A549 (cell line): ENCODE data around the gene AGAP3.

Experiments used
- CBX2 ChIP-seq: fragments of 200-600 bp; sonication (generic); IDR thresholded peaks from 2 replicates; pipeline ENCODE4 v1.6.1; 2016; ENCODE audit warnings: low read depth, mild to moderate bottlenecking, borderline replicate concordance
- CHD2 ChIP-seq: fragments of 150-350 bp; IDR thresholded peaks from 2 replicates; pipeline ENCODE4 v1.6.1; 2014; ENCODE audit warnings: low read length; ENCODE audit not compliant: partially characterized antibody
- CHD4 ChIP-seq: fragments of 200-600 bp; sonication (generic); IDR thresholded peaks from 2 replicates; pipeline ENCODE4 v1.6.1; 2016; ENCODE audit warnings: antibody characterized with exemption, mild to moderate bottlenecking, borderline replicate concordance
- EP300 ChIP-seq, 2 experiments: fragments of >200 bp; sonication (Bioruptor Twin); formaldehyde crosslinking; IDR thresholded peaks; 2 replicates in 1 of 2; 3 replicates in 1 of 2; pipeline ENCODE4 v1.6.1; 2016 to 2017
- KDM5A ChIP-seq: fragments of 200-600 bp; sonication (generic); IDR thresholded peaks from 2 replicates; pipeline ENCODE4 v1.6.1; 2016; ENCODE audit warnings: antibody characterized with exemption, mild to moderate bottlenecking
- PHF8 ChIP-seq: fragments of 200-600 bp; sonication (generic); IDR thresholded peaks from 2 replicates; pipeline ENCODE4 v1.6.1; 2016; ENCODE audit warnings: low read depth, mild to moderate bottlenecking, antibody characterized with exemption, moderate library complexity, borderline replicate concordance
- POLR2A ChIP-seq: IDR thresholded peaks from 2 replicates; pipeline ENCODE4 v1.6.1; 2012; ENCODE audit warnings: mild to moderate bottlenecking, low read length
- RAD21 ChIP-seq, 2 experiments: fragments of >200 bp in 1 of 2; sonication (Bioruptor Twin) in 1 of 2; formaldehyde crosslinking in 1 of 2; IDR thresholded peaks in 1 of 2; conservative IDR thresholded peaks in 1 of 2; 2 replicates in 1 of 2; 3 replicates in 1 of 2; pipeline ENCODE4 v1.6.1; 2012 to 2018; ENCODE audit warnings: inconsistent platforms in 1 of 2
- RFX5 ChIP-seq: fragments of 450-650 bp; IDR thresholded peaks from 2 replicates; pipeline ENCODE4 v1.7.1; 2014; ENCODE audit warnings: antibody characterized with exemption, mild to moderate bottlenecking, moderate library complexity
- SMC3 ChIP-seq: fragments of >200 bp; sonication (Bioruptor Twin); formaldehyde crosslinking; IDR thresholded peaks from 3 replicates; pipeline ENCODE4 v1.6.1; 2018; ENCODE audit warnings: inconsistent platforms
- TP53 ChIP-seq: fragments of 250-450 bp; sonication (Bioruptor Pico); IDR thresholded peaks from 2 replicates; pipeline ENCODE4 v1.5.0; 2021; ENCODE audit warnings: mild to moderate bottlenecking, moderate library complexity
- TF ChIP-seq, protein P1 (sequence below): IDR thresholded peaks from 2 replicates; pipeline ENCODE4 v1.6.1; 2012
- TF ChIP-seq, protein P2 (sequence below): fragments of >200 bp; sonication (Bioruptor Twin); formaldehyde crosslinking; IDR thresholded peaks from 3 replicates; pipeline ENCODE4 v1.5.1; 2016
- TF ChIP-seq, protein P3 (sequence below): fragments of 200-600 bp; sonication (generic); IDR thresholded peaks from 2 replicates; pipeline ENCODE4 v1.6.1; 2016; ENCODE audit warnings: antibody characterized with exemption, mild to moderate bottlenecking, moderate library complexity

DNA sequence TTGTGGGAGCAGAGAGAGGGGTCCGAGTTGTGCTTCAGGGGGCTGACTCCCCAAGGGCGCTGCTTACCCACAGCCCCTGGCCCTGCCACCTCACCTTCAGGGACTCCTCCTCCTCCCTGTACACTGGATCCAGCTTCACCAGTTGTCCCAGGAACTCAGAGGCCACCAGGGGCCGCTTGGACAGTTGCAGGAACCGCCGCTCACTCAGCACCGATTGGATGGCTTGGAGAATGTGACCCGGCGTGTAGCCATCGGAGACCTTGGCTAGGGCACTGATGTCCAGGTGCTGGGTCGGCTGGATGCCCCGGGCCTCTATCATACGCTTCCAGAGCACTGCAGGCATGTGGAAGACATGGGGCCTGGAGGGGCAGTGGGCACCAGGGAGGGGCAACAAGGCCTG, 105.3 kb downstream of the AGAP3 start:
- no peak for TF ChIP-seq SMC3
- TF ChIP-seq, protein P1, sequence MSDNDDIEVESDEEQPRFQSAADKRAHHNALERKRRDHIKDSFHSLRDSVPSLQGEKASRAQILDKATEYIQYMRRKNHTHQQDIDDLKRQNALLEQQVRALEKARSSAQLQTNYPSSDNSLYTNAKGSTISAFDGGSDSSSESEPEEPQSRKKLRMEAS, result no peak
- TF ChIP-seq RFX5, result no peak
- TF ChIP-seq, protein P2, sequence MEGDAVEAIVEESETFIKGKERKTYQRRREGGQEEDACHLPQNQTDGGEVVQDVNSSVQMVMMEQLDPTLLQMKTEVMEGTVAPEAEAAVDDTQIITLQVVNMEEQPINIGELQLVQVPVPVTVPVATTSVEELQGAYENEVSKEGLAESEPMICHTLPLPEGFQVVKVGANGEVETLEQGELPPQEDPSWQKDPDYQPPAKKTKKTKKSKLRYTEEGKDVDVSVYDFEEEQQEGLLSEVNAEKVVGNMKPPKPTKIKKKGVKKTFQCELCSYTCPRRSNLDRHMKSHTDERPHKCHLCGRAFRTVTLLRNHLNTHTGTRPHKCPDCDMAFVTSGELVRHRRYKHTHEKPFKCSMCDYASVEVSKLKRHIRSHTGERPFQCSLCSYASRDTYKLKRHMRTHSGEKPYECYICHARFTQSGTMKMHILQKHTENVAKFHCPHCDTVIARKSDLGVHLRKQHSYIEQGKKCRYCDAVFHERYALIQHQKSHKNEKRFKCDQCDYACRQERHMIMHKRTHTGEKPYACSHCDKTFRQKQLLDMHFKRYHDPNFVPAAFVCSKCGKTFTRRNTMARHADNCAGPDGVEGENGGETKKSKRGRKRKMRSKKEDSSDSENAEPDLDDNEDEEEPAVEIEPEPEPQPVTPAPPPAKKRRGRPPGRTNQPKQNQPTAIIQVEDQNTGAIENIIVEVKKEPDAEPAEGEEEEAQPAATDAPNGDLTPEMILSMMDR, result no peak
- TF ChIP-seq POLR2A, result no peak
- no peak for TF ChIP-seq RAD21 (conservative IDR thresholded peaks at IDR 0.05 in 1 of 2, IDR thresholded peaks at IDR 0.05 in 1 of 2)
- TF ChIP-seq TP53 (CRISPR knock-in tag), result no peak
- no peak for TF ChIP-seq PHF8
- TF ChIP-seq, protein P3, sequence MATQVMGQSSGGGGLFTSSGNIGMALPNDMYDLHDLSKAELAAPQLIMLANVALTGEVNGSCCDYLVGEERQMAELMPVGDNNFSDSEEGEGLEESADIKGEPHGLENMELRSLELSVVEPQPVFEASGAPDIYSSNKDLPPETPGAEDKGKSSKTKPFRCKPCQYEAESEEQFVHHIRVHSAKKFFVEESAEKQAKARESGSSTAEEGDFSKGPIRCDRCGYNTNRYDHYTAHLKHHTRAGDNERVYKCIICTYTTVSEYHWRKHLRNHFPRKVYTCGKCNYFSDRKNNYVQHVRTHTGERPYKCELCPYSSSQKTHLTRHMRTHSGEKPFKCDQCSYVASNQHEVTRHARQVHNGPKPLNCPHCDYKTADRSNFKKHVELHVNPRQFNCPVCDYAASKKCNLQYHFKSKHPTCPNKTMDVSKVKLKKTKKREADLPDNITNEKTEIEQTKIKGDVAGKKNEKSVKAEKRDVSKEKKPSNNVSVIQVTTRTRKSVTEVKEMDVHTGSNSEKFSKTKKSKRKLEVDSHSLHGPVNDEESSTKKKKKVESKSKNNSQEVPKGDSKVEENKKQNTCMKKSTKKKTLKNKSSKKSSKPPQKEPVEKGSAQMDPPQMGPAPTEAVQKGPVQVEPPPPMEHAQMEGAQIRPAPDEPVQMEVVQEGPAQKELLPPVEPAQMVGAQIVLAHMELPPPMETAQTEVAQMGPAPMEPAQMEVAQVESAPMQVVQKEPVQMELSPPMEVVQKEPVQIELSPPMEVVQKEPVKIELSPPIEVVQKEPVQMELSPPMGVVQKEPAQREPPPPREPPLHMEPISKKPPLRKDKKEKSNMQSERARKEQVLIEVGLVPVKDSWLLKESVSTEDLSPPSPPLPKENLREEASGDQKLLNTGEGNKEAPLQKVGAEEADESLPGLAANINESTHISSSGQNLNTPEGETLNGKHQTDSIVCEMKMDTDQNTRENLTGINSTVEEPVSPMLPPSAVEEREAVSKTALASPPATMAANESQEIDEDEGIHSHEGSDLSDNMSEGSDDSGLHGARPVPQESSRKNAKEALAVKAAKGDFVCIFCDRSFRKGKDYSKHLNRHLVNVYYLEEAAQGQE, result no peak
- no peak for TF ChIP-seq EP300 (IDR thresholded peaks at IDR 0.05)
- no peak for TF ChIP-seq CHD4
- TF ChIP-seq CBX2, result no peak
- TF ChIP-seq KDM5A, result no peak
- TF ChIP-seq CHD2, result no peak
